ENCODE data around the gene ZNRD2. TPM values are rescaled to one million over a fixed set of nuclear protein-coding genes. Genes with fewer than 3 reads are reported as not detected.
"Not testable (repeated sequence)": the region's sequence is repeated elsewhere in the genome, so short reads cannot be mapped to it uniquely, and the experiment has no call there.

ZNRD2 gene
- total RNA-seq, 1 donor from 2014 or later, result 33.8 TPM

GRCh38 chr11:65555693-65556231, 14.5 kb upstream of the ZNRD2 start:
- peak; percentile 87 for DNase-seq (ENCODE audit: low read depth)

GRCh38 chr11:65556470-65557279, 13.6 kb upstream of the ZNRD2 start:
- DNase-seq (ENCODE audit: low read depth), result no peak

- DNase-seq (ENCODE audit: low read depth), result no peak
These were observed 12.8 kb upstream of the ZNRD2 start for GRCh38 chr11:65557280-65558001.

GRCh38 chr11:65558002-65558929, 12.0 kb upstream of the ZNRD2 start, which contains the start of gene LTBP3:
TSS of gene LTBP3 (minus strand) at chr11:65558359. CDS start at chr11:65557959, 400 bp downstream.
- DNase-seq (ENCODE audit: low read depth), result peak; percentile 29

GRCh38 chr11:65558930-65559509, 11.3 kb upstream of the ZNRD2 start:
- no peak for DNase-seq (ENCODE audit: low read depth)

GRCh38 chr11:65559535-65559934, 10.7 kb upstream of the ZNRD2 start:
- DNase-seq (ENCODE audit: low read depth), result no peak

GRCh38 chr11:65559951-65560537, 10.2 kb upstream of the ZNRD2 start:
- peak; percentile 84 for DNase-seq (ENCODE audit: low read depth)

GRCh38 chr11:65560555-65561418, 9.5 kb upstream of the ZNRD2 start:
- DNase-seq (ENCODE audit: low read depth), result peak; percentile 53

- no peak for DNase-seq (ENCODE audit: low read depth)
These were observed 8.3 kb upstream of the ZNRD2 start for GRCh38 chr11:65562020-65562419.

GRCh38 chr11:65562788-65563187, 7.5 kb upstream of the ZNRD2 start:
- DNase-seq (ENCODE audit: low read depth), result no peak

GRCh38 chr11:65563601-65564000, 6.7 kb upstream of the ZNRD2 start:
- no peak for DNase-seq (ENCODE audit: low read depth)

GRCh38 chr11:65564879-65565559, 5.3 kb upstream of the ZNRD2 start:
- DNase-seq (ENCODE audit: low read depth), result not testable (repeated sequence)

- DNase-seq (ENCODE audit: low read depth), result no peak
These were observed 4.4 kb upstream of the ZNRD2 start for GRCh38 chr11:65565624-65566453.

- DNase-seq (ENCODE audit: low read depth), result no peak
These were observed 909 bp upstream of the ZNRD2 start for GRCh38 chr11:65569164-65569972.

GRCh38 chr11:65571420-65571819, 1.1 kb downstream of the ZNRD2 start:
- DNase-seq (ENCODE audit: low read depth), result no peak

GRCh38 chr11:65571940-65572339, 1.7 kb downstream of the ZNRD2 start:
- peak; percentile 57 for DNase-seq (ENCODE audit: low read depth)

- peak; percentile 57 for DNase-seq (ENCODE audit: low read depth)
These were observed 2.2 kb downstream of the ZNRD2 start, which contains the start of gene FAM89B for GRCh38 chr11:65572356-65573051. TSS of gene FAM89B (plus strand) at chr11:65572538. CDS start at chr11:65572670, 132 bp downstream.
